HG03045 (cell line): ENCODE results near the gene COX6B1.
"Not testable (repeated sequence)": the region's sequence is repeated elsewhere in the genome, so short reads cannot be mapped to it uniquely, and the experiment has no call there.

ENCODE experiments used
- ATAC-seq: cut with Tn5 transposase; IDR thresholded peaks from one replicate; pipeline ENCODE4 v1.9.1; 2021; ENCODE audit warnings: mild to moderate bottlenecking, moderate library complexity; ENCODE audit not compliant: unreplicated experiment

The COX6B1 gene

GRCh38 chr19:35648017-35648961 lies at the start of gene COX6B1:
COX6B1 (plus strand) TSS chr19:35648323; CDS start chr19:35651244, 2,921 bp downstream.
- ATAC-seq, result peak; percentile 56

GRCh38 chr19:35601971-35602370 lies 46.2 kb upstream of the COX6B1 start:
- no peak for ATAC-seq

GRCh38 chr19:35604436-35604835 lies 43.7 kb upstream of the COX6B1 start:
- not testable (repeated sequence) for ATAC-seq

GRCh38 chr19:35607170-35607569 lies 41.0 kb upstream of the COX6B1 start:
- not testable (repeated sequence) for ATAC-seq

- ATAC-seq, result no peak
Measured at GRCh38 chr19:35607661-35608060, 40.5 kb upstream of the COX6B1 start.

GRCh38 chr19:35608251-35608650 lies 39.9 kb upstream of the COX6B1 start:
- ATAC-seq, result no peak

- ATAC-seq, result no peak
Measured at GRCh38 chr19:35609851-35610353, 38.2 kb upstream of the COX6B1 start.

GRCh38 chr19:35612224-35612558 lies 35.9 kb upstream of the COX6B1 start:
- no peak for ATAC-seq

- ATAC-seq, result peak; percentile 73
Measured at GRCh38 chr19:35612559-35613321, 35.4 kb upstream of the COX6B1 start, which contains the start of gene HAUS5. HAUS5 (plus strand) TSS chr19:35612735; CDS start chr19:35612795, 60 bp downstream.

GRCh38 chr19:35613574-35613973 lies 34.5 kb upstream of the COX6B1 start:
- ATAC-seq, result no peak

GRCh38 chr19:35615036-35615435 lies 33.1 kb upstream of the COX6B1 start:
- ATAC-seq, result no peak

GRCh38 chr19:35618857-35619256 lies 29.3 kb upstream of the COX6B1 start:
- ATAC-seq, result no peak

- ATAC-seq, result no peak
Measured at GRCh38 chr19:35619290-35619923, 28.7 kb upstream of the COX6B1 start.

GRCh38 chr19:35620001-35620400 lies 28.1 kb upstream of the COX6B1 start:
- ATAC-seq, result no peak

GRCh38 chr19:35621708-35622107 lies 26.4 kb upstream of the COX6B1 start:
- ATAC-seq, result no peak

- ATAC-seq, result no peak
Measured at GRCh38 chr19:35622750-35623149, 25.4 kb upstream of the COX6B1 start.

- ATAC-seq, result no peak
Measured at GRCh38 chr19:35623327-35624010, 24.7 kb upstream of the COX6B1 start.

- ATAC-seq, result no peak
Measured at GRCh38 chr19:35628264-35628564, 19.9 kb upstream of the COX6B1 start.

GRCh38 chr19:35628565-35629331 lies 19.4 kb upstream of the COX6B1 start, which contains the start of gene RBM42:
RBM42 (plus strand) TSS chr19:35629036; CDS start chr19:35629154, 118 bp downstream.
- peak; percentile 96 for ATAC-seq

GRCh38 chr19:35629332-35629633 lies 18.8 kb upstream of the COX6B1 start:
- ATAC-seq, result no peak
